ENCODE data around the gene MAP3K2.
A peak's percentile ranks its signal among the peaks of the same experiment; 100 is the strongest.

MAP3K2 gene

DNA sequence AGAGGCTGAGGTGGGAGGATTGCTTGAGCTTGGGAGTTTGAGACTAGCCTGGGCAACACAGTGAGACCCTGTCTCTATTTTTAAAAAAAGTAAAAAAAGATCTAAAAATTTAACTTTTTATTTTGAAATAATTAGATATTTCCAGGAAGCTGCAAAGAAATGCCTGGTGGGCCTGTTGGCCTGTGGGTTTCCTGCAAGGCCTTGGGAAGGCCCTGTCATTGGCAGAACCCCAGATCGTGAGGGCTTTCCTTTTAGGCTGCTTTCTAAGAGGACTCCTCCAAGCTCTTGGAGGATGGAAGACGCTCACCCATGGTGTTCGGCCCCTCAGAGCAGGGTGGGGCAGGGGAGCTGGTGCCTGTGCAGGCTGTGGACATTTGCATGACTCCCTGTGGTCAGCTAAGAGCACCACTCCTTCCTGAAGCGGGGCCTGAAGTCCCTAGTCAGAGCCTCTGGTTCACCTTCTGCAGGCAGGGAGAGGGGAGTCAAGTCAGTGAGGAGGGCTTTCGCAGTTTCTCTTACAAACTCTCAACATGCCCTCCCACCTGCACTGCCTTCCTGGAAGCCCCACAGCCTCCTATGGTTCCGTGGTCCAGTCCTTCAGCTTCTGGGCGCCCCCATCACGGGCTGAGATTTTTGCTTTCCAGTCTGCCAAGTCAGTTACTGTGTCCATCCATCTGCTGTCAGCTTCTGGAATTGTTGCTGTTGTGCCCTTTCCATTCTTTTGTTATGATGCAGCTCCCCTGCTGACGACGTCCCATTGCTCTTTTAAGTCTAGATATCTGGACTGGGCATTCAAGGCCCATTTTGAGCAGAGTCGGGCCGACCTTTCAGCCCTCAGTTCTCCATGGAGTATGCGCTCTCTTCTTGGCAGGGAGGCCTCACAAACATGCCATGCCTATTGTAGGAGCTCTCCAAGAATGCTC lies 37.1 kb upstream of the MAP3K2 start:
- TF ChIP-seq, protein P1, sequence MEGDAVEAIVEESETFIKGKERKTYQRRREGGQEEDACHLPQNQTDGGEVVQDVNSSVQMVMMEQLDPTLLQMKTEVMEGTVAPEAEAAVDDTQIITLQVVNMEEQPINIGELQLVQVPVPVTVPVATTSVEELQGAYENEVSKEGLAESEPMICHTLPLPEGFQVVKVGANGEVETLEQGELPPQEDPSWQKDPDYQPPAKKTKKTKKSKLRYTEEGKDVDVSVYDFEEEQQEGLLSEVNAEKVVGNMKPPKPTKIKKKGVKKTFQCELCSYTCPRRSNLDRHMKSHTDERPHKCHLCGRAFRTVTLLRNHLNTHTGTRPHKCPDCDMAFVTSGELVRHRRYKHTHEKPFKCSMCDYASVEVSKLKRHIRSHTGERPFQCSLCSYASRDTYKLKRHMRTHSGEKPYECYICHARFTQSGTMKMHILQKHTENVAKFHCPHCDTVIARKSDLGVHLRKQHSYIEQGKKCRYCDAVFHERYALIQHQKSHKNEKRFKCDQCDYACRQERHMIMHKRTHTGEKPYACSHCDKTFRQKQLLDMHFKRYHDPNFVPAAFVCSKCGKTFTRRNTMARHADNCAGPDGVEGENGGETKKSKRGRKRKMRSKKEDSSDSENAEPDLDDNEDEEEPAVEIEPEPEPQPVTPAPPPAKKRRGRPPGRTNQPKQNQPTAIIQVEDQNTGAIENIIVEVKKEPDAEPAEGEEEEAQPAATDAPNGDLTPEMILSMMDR (conservative IDR thresholded peaks at IDR 0.05; ENCODE audit: low read depth, low read length) = peak; percentile 11
- H3K4me3 ChIP-seq (ENCODE audit: low read depth, low read length) = no peak overlapping the region
- no peak for DNase-seq (ENCODE audit: low read depth)

DNA sequence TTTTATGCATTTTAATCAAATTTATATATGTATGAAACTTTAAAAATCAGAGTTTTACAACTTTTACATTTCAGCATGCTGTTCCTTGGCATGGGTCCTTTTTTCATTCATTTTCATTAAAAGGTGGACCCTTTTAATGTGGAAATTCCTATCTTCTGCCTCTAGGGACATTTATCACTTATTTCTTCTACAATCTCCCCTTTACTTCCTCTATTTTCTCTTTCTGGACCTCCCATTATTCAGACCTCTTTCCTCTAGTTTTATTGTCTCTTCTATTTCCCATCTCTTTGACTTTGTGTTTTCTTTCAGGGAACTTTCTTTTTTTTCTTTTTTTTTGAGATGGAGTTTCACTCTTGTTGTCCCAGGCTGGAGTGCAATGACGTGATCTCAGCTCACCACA lies 36.1 kb upstream of the MAP3K2 start:
- peak overlapping the region; percentile 44 for H3K4me3 ChIP-seq (ENCODE audit: low read depth, low read length)
- TF ChIP-seq, protein P1 (conservative IDR thresholded peaks at IDR 0.05; ENCODE audit: low read depth, low read length) = no peak
- no peak for DNase-seq (ENCODE audit: low read depth)

DNA sequence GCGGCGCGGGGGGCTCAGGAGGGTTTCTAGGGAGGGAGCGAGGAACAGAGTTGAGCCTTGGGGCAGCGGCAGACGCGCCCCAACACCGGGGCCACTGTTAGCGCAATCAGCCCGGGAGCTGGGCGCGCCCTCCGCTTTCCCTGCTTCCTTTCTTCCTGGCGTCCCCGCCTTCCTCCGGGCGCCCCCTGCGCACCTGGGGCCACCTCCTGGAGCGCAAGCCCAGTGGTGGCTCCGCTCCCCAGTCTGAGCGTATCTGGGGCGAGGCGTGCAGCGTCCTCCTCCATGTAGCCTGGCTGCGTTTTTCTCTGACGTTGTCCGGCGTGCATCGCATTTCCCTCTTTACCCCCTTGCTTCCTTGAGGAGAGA lies 35.7 kb upstream of the MAP3K2 start:
- no peak for DNase-seq (ENCODE audit: low read depth)
- peak overlapping the region; percentile 44 for H3K4me3 ChIP-seq (ENCODE audit: low read depth, low read length)
- TF ChIP-seq, protein P1 (conservative IDR thresholded peaks at IDR 0.05; ENCODE audit: low read depth, low read length) = no peak

DNA sequence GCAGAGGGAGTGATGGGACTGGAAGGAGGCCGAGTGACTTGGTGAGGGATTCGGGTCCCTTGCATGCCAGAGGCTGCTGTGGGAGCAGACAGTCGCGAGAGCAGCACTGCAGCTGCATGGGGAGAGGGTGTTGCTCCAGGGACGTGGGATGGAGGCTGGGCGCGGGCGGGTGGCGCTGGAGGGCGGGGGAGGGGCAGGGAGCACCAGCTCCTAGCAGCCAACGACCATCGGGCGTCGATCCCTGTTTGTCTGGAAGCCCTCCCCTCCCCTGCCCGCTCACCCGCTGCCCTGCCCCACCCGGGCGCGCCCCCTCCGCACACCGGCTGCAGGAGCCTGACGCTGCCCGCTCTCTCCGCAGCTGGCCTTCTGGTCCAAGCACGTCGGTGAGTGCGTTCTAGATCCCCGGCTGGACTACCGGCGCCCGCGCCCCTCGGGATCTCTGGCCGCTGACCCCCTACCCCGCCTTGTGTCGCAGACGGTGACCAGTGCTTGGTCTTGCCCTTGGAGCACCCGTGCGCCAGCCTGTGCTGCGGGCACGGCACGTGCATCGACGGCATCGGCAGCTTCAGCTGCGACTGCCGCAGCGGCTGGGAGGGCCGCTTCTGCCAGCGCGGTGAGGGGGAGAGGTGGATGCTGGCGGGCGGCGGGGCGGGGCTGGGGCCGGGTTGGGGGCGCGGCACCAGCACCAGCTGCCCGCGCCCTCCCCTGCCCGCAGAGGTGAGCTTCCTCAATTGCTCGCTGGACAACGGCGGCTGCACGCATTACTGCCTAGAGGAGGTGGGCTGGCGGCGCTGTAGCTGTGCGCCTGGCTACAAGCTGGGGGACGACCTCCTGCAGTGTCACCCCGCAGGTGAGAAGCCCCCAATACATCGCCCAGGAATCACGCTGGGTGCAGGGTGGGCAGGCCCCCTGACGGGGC lies 35.0 kb upstream of the MAP3K2 start:
- TF ChIP-seq, protein P1 (conservative IDR thresholded peaks at IDR 0.05; ENCODE audit: low read depth, low read length) = no peak
- peak overlapping the region; percentile 44 for H3K4me3 ChIP-seq (ENCODE audit: low read depth, low read length)
- no peak for DNase-seq (ENCODE audit: low read depth)

DNA sequence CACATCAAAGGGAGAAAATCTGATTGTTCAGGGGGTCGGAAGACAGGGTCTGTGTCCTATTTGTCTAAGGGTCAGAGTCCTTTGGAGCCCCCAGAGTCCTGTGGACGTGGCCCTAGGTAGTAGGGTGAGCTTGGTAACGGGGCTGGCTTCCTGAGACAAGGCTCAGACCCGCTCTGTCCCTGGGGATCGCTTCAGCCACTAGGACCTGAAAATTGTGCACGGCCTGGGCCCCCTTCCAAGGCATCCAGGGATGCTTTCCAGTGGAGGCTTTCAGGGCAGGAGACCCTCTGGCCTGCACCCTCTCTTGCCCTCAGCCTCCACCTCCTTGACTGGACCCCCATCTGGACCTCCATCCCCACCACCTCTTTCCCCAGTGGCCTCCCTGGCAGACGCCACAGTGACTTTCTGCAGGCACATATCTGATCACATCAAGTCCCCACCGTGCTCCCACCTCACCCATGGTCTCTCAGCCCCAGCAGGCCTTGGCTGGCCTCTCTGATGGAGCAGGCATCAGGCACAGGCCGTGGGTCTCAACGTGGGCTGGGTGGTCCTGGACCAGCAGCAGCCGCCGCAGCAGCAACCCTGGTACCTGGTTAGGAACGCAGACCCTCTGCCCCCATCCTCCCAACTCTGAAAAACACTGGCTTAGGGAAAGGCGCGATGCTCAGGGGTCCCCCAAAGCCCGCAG lies 34.2 kb upstream of the MAP3K2 start:
- DNase-seq (ENCODE audit: low read depth) = no peak
- H3K4me3 ChIP-seq (ENCODE audit: low read depth, low read length) = no peak overlapping the region
- TF ChIP-seq, protein P1 (conservative IDR thresholded peaks at IDR 0.05; ENCODE audit: low read depth, low read length) = no peak

DNA sequence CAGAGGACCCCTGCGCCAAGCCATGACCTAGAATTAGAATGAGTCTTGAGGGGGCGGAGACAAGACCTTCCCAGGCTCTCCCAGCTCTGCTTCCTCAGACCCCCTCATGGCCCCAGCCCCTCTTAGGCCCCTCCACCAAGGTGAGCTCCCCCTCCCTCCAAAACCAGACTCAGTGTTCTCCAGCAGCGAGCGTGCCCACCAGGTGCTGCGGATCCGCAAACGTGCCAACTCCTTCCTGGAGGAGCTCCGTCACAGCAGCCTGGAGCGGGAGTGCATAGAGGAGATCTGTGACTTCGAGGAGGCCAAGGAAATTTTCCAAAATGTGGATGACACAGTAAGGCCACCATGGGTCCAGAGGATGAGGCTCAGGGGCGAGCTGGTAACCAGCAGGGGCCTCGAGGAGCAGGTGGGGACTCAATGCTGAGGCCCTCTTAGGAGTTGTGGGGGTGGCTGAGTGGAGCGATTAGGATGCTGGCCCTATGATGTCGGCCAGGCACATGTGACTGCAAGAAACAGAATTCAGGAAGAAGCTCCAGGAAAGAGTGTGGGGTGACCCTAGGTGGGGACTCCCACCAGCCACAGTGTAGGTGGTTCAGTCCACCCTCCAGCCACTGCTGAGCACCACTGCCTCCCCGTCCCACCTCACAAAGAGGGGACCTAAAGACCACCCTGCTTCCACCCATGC lies 33.5 kb upstream of the MAP3K2 start:
- TF ChIP-seq, protein P1 (conservative IDR thresholded peaks at IDR 0.05; ENCODE audit: low read depth, low read length) = no peak
- DNase-seq (ENCODE audit: low read depth) = no peak
- no peak overlapping the region for H3K4me3 ChIP-seq (ENCODE audit: low read depth, low read length)

Data from choroid plexus epithelial cell (primary cell).